Breast epithelium (tissue), 4 donors: ENCODE data around the gene IPO4. TPM values are rescaled to one million over a fixed set of nuclear protein-coding genes. Genes with fewer than 3 reads are reported as not detected.

Source experiments
- DNase-seq, 2 donors: peaks; one replicate each; pipeline ENCODE4 v3.0.0-alpha.2; 2019; ENCODE audit warnings: low spot score in 2 of 2
- H3K27ac ChIP-seq, 2 donors: fragments of 200-600 bp; sonication (generic) in 1 of 2; one replicate each; pipeline ENCODE4 v1.5.1; 2016 to 2019; ENCODE audit warnings: mild to moderate bottlenecking in 1 of 2
- H3K27me3 ChIP-seq, 2 donors: fragments of 200-600 bp; sonication (generic) in 1 of 2; one replicate each; pipeline versions ENCODE4 v1.5.1 to v1.6.0; 2017 to 2019; ENCODE audit warnings: control low read depth in 1 of 2, mild to moderate bottlenecking in 1 of 2
- H3K36me3 ChIP-seq: fragments of 200-600 bp; one replicate; pipeline ENCODE4 v1.5.1; 2019
- H3K4me1 ChIP-seq, 2 donors: fragments of 200-600 bp; sonication (generic); one replicate each; pipeline ENCODE4 v1.5.1; 2016 to 2019; ENCODE audit warnings: control low read depth in 1 of 2
- H3K4me3 ChIP-seq, 3 donors: fragments of 200-600 bp; sonication (generic); 1 replicate in 2 of 3; 2 replicates in 1 of 3; pipeline ENCODE4 v1.5.1; 2016 to 2019; ENCODE audit warnings: mild to moderate bottlenecking in 3 of 3, moderate library complexity in 2 of 3
- H3K9me3 ChIP-seq, 2 donors: fragments of 200-600 bp; sonication (generic) in 1 of 2; one replicate each; pipeline ENCODE4 v1.5.1; 2016 to 2019; ENCODE audit warnings: control low read depth in 1 of 2
- POLR2A ChIP-seq: fragments of 450-650 bp; IDR thresholded peaks from one replicate; pipeline ENCODE4 v1.6.1; 2016; ENCODE audit warnings: antibody characterized with exemption, mild to moderate bottlenecking, moderate library complexity
- POLR2AphosphoS5 ChIP-seq, 3 donors: sonication (generic); formaldehyde crosslinking; IDR thresholded peaks; one replicate each; pipeline ENCODE4 v1.6.1; 2017; ENCODE audit warnings: antibody characterized with exemption in 3 of 3
- intact Hi-C: fragments of 100-400 bp; cut with DNase I; formaldehyde crosslinking; loops from one replicate; pipeline ENCODE4 v1.15.1; 2023; ENCODE audit warnings: low total_unique reads
- total RNA-seq, 3 donors: library from RNA; depleted of rRNA; stranded (reverse); fragments of >200 nt; gene quantifications; one replicate each; pipeline ENCODE4 v1.1.0, GENCODE V29; 2016
- TF ChIP-seq, protein P1 (sequence below), 3 donors: fragments of 450-650 bp; IDR thresholded peaks; one replicate each; pipeline ENCODE4 v1.5.1; 2016 to 2017; ENCODE audit warnings: antibody characterized with exemption in 3 of 3, mild to moderate bottlenecking in 3 of 3, moderate library complexity in 3 of 3

Gene IPO4
- total RNA-seq, 3 donors from 2014 or later, result 17.0 to 41.6 (median 21.7) TPM

DNA sequence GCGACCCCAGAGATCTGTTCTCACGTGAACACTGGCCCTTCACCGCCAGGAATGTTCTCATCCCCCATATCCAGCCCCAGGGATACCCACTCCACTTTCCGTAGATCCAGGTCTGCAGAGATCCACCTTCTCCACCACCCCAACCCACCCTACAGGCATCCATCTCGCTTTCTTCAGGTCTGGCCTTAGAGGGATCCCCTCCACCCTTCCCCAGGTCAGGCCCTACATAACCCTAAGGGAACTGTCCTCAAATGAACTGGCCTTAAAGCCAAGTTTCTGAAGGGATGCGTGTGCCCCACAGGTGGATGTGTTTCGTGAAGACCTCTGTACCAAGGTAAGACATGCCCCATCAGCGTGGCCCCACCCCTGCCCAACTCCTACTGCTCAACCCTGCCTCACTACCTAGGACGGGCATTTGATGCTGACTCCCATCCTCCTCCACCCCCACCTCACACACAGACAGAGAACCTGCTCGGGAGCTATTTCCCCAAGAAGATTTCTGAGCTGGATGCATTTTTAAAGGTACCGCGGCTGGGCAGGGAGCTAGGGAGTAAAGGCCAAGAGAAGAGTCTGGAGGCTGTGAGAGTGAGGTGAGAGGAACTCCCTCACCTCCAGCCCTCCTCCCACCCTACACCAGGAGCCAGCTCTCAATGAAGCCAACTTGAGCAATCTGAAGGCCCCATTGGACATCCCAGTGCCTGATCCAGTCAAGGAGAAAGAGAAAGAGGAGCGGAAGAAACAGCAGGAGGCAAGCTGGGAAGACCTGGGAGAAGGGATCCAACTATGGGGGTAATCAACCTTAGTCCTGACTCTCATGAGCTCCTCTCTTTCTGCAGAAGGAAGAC lies 51.7 kb downstream of the IPO4 start:
- TF ChIP-seq, protein P1, sequence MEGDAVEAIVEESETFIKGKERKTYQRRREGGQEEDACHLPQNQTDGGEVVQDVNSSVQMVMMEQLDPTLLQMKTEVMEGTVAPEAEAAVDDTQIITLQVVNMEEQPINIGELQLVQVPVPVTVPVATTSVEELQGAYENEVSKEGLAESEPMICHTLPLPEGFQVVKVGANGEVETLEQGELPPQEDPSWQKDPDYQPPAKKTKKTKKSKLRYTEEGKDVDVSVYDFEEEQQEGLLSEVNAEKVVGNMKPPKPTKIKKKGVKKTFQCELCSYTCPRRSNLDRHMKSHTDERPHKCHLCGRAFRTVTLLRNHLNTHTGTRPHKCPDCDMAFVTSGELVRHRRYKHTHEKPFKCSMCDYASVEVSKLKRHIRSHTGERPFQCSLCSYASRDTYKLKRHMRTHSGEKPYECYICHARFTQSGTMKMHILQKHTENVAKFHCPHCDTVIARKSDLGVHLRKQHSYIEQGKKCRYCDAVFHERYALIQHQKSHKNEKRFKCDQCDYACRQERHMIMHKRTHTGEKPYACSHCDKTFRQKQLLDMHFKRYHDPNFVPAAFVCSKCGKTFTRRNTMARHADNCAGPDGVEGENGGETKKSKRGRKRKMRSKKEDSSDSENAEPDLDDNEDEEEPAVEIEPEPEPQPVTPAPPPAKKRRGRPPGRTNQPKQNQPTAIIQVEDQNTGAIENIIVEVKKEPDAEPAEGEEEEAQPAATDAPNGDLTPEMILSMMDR (IDR thresholded peaks at IDR 0.05), result no peak
- TF ChIP-seq POLR2AphosphoS5 (IDR thresholded peaks at IDR 0.05), result no peak
- TF ChIP-seq POLR2A, result no peak
- H3K4me3 ChIP-seq, result peak overlapping the region; percentile 93 to 99 (median 97)
- peak overlapping the region; percentile 92 to 96 for H3K27ac ChIP-seq
- H3K4me1 ChIP-seq, result peaks cover 5 to 16% of the 10 kb centered on the region in 2 donors
- H3K36me3 ChIP-seq, result no peaks in the 10 kb centered on the region
- intact Hi-C loops, result no loop called here
- no peaks in the 10 kb centered on the region for H3K9me3 ChIP-seq
- H3K27me3 ChIP-seq, result no peaks in the 10 kb centered on the region
- no peak for DNase-seq

DNA sequence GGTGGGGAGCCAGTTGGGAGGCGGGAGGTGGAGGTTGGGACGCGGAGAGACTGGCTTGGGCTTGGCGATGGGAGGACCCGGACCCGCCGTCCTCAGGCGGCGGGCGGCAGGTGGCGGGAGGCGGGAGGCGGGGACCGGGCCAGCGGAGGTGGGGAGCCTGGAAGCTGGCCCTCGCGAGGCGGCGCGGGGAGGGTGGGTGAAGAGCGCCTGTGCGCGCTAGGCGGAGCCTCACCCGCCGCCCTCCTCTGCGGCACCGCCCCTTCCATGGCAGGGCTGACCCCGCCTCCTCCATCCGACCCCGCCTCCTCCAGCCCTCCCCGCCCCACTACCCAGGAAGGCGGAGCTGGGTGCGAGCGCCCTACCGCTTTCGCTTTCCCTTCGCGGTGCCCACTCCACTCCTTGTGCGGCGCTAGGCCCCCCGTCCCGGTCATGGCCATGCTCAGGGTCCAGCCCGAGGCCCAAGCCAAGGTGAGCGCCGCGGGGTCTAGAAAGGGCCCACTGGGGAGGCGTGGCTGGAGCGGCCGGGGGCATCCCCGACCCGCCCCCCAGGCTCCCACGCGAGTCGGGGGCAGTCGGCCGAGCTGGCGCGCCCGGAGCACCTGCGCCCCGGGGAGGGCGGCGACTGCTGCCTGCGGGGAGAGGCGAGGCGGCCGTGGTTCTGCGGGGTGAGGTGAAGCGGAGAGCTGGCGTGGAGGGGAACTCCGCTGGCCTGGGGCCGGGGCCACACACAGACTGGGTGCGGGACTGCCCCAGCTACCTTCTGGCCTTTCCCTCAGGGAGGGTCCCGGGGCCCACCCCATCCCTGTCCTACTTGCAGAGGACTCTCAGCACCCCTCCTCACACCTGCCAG lies 52.6 kb downstream of the IPO4 start, which contains the start of gene PSME1:
TSS of gene PSME1 (plus strand) at position 361 of the 850 bp plus-strand sequence. CDS start at position 430, 69 bp downstream.
- Histone ChIP-seq H3K27me3 (no peaks in the 10 kb centered on the region), H3K4me3 (peak within 1 kb of the TSS; percentile 93 to 99 (median 97)), H3K36me3 (no peaks in the 10 kb centered on the region), H3K4me1 (peaks cover 5 to 16% of the 10 kb centered on the region in 2 donors), H3K9me3 (no peaks in the 10 kb centered on the region), H3K27ac (peak within 1 kb of the TSS; percentile 92 to 96)
- DNase-seq, result peak; percentile 86 to 95
- intact Hi-C loops, result no loop called here
- TF ChIP-seq, protein P1 (IDR thresholded peaks at IDR 0.05), result no peak
- peak in 2 of 3 donors; percentile 47 to 62 for TF ChIP-seq POLR2AphosphoS5 (IDR thresholded peaks at IDR 0.05)
- no peak for TF ChIP-seq POLR2A

DNA sequence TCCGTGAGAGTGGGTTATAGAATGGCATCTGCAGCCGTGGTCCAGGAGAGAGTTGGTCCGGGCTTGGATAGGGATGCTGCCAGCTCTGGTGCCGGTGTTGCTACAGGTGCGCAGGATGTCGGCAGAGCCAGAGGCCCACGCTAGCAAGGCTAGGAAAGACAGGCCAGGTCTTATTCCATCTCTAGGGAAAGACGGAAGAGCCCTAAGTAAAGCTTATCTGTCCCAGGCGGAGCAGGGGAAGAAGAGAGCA lies 53.1 kb downstream of the IPO4 start:
- no peak for TF ChIP-seq POLR2AphosphoS5 (IDR thresholded peaks at IDR 0.05)
- TF ChIP-seq POLR2A, result no peak
- TF ChIP-seq, protein P1 (IDR thresholded peaks at IDR 0.05), result no peak
- peak overlapping the region; percentile 93 to 99 (median 97) for H3K4me3 ChIP-seq
- intact Hi-C loops, result no loop called here
- peaks cover 5 to 16% of the 10 kb centered on the region in 2 donors for H3K4me1 ChIP-seq
- no peaks in the 10 kb centered on the region for H3K9me3 ChIP-seq
- no peaks in the 10 kb centered on the region for H3K27me3 ChIP-seq
- peak overlapping the region; percentile 92 to 96 for H3K27ac ChIP-seq
- no peak for DNase-seq
- H3K36me3 ChIP-seq, result no peaks in the 10 kb centered on the region

DNA sequence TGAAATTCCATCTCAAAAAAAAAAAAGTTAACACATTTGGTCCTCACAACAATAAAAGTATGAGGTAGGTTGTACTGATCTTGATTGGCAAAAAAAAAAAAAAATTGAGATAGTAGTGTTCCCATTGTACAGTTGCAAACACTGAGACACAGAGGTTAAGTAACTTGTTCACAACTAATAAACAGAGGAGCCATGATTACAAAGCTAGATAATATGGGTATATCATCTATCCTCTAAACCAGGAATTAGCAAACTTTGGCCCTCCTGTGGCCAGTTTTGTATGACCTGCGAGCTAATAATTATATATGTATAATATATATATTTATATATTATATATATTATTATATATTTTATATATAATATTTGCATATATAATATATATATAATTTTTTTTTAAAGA lies 54.9 kb downstream of the IPO4 start:
- Histone ChIP-seq H3K27me3 (no peaks in the 10 kb centered on the region), H3K36me3 (no peaks in the 10 kb centered on the region), H3K27ac (no peak overlapping the region), H3K4me3 (no peak overlapping the region), H3K9me3 (no peaks in the 10 kb centered on the region), H3K4me1 (peaks cover 5 to 11% of the 10 kb centered on the region in 2 donors)
- no peak for TF ChIP-seq POLR2AphosphoS5 (IDR thresholded peaks at IDR 0.05)
- no peak for TF ChIP-seq POLR2A
- TF ChIP-seq, protein P1 (IDR thresholded peaks at IDR 0.05), result no peak
- no peak for DNase-seq
- intact Hi-C loops, result no loop called here
